Measurements from ENCODE around the gene ATP2A3. TPM values are rescaled to one million over a fixed set of nuclear protein-coding genes. Genes with fewer than 3 reads are reported as not detected.

Gene ATP2A3
- total RNA-seq, 1 experiment from 2014 or later: 13.3 TPM

- H3K4me1 Mint-ChIP-seq: peaks cover 18 to 29% of the 10 kb centered on the region in 2 experiments
- no peaks in the 10 kb centered on the region for H3K9me3 ChIP-seq (ENCODE audit: control insufficient read depth, low read depth, low read length)
- H3K79me2 ChIP-seq (ENCODE audit: insufficient read depth, low read length): no peaks in the 10 kb centered on the region
- DNase-seq: no peak
- H2AK5ac ChIP-seq (ENCODE audit: insufficient read length, low read length): no peak overlapping the region
- TF ChIP-seq CTCF (conservative IDR thresholded peaks at IDR 0.05): no peak
- no peak overlapping the region for H2BK120ac ChIP-seq (ENCODE audit: low read depth, low read length, poor library complexity, severe bottlenecking)
- no peak overlapping the region for H2BK15ac ChIP-seq (ENCODE audit: low read depth, low read length)
- H3K9ac ChIP-seq (ENCODE audit: extremely low read depth, insufficient read length, low read length): no peak overlapping the region
- H4K20me1 ChIP-seq (ENCODE audit: control insufficient read depth, insufficient read depth, insufficient read length): no peaks in the 10 kb centered on the region
- H3K23me2 ChIP-seq (ENCODE audit: insufficient read length, low read depth, low read length, poor library complexity, severe bottlenecking): no peaks in the 10 kb centered on the region
- H4K91ac ChIP-seq (ENCODE audit: insufficient read length, low read depth, low read length): no peak overlapping the region
- no peak overlapping the region for H2BK20ac ChIP-seq (ENCODE audit: low read depth, low read length, poor library complexity, severe bottlenecking)
- WGBS (ENCODE audit: extremely low coverage, insufficient read length, low lambda C conversion rate): no CpG with 5 or more reads among the region's 14 CpGs
- H2AFZ ChIP-seq (ENCODE audit: low read length): no peak overlapping the region
- no peaks in the 10 kb centered on the region for H3K79me1 ChIP-seq (ENCODE audit: insufficient read depth, low read depth, low read length, poor library complexity, severe bottlenecking)
- no peak overlapping the region for H3K27ac ChIP-seq (ENCODE audit: insufficient read length, low read depth, low read length)
- H2BK12ac ChIP-seq (ENCODE audit: insufficient read length, low read depth, low read length): no peak overlapping the region
- no peak overlapping the region for H3K23ac ChIP-seq (ENCODE audit: insufficient read length, low read depth, low read length)
- H3K27me3 Mint-ChIP-seq (ENCODE audit: low read depth): no peaks in the 10 kb centered on the region; the same call in 1 of the 2 replicates
- no peak overlapping the region for H3K56ac ChIP-seq (ENCODE audit: insufficient read length, low read depth, low read length)
- no peak overlapping the region for H3K18ac ChIP-seq (ENCODE audit: insufficient read length, low read depth, low read length)
- H2BK5ac ChIP-seq (ENCODE audit: insufficient read length, low read length): no peak overlapping the region
- no peaks in the 10 kb centered on the region; the same call in 1 of the 2 replicates for H3K4me1 ChIP-seq (ENCODE audit: insufficient read depth, low read length)
- no peaks in the 10 kb centered on the region for H3K27me3 ChIP-seq (ENCODE audit: insufficient read depth, low read length)
- H3K14ac ChIP-seq (ENCODE audit: insufficient read depth, low read length): no peak overlapping the region; the same call in 1 of the 2 replicates
- H3K4me2 ChIP-seq (ENCODE audit: insufficient read depth, insufficient read length, low read length): no peak overlapping the region
- H3T11ph ChIP-seq (ENCODE audit: low read length): no peak overlapping the region
- no peaks in the 10 kb centered on the region for H3K9me3 Mint-ChIP-seq
- H3K36me3 Mint-ChIP-seq (ENCODE audit: insufficient read depth in 1 of 3, low read depth in 3 of 3): no peaks in the 10 kb centered on the region
- no peak overlapping the region for H3K4me3 Mint-ChIP-seq
- H4K8ac ChIP-seq (replicated peaks; ENCODE audit: insufficient read length, low read depth, low read length): no peak overlapping the region
- H3K27ac Mint-ChIP-seq: no peak overlapping the region
- no peak overlapping the region for H4K5ac ChIP-seq (ENCODE audit: insufficient read length, low read depth, low read length)
- no peak overlapping the region for H3K4ac ChIP-seq (ENCODE audit: low read depth, low read length)
Observed at GRCh38 chr17:3953542-3953941, 10.7 kb downstream of the ATP2A3 start.

Data from H9 (cell line).